ENCODE results near the gene STPG1.

The STPG1 gene

GRCh38 chr1:24311741-24312140 is 101.8 kb downstream of the STPG1 start:
- DNase-seq: no peak

GRCh38 chr1:24311234-24311633 is 102.3 kb downstream of the STPG1 start:
- DNase-seq: no peak

- DNase-seq: peak; percentile 60
Observed at GRCh38 chr1:24309762-24310485, 103.7 kb downstream of the STPG1 start.

GRCh38 chr1:24308365-24309015 is 105.1 kb downstream of the STPG1 start:
- DNase-seq: no peak
